ENCODE measurements around the gene AKNA.

The AKNA gene

GRCh38 chr9:114416290-114416689, 28.5 kb upstream of the AKNA start:
- Histone ChIP-seq H3K79me2 (ENCODE audit: control insufficient read depth, insufficient read depth, low read length, unreplicated experiment) (no peaks in the 10 kb centered on the region), H3K27ac (ENCODE audit: low read depth, low read length) (no peak overlapping the region), H3K4me1 (ENCODE audit: control insufficient read depth, insufficient read depth, low read length, unreplicated experiment) (peaks cover 7% of the 10 kb centered on the region), H2AFZ (ENCODE audit: low read length, unreplicated experiment) (no peak overlapping the region), H3K36me3 (ENCODE audit: insufficient read depth, low read length) (no peaks in the 10 kb centered on the region), H3K4me3 (ENCODE audit: low read depth, low read length) (no peak overlapping the region), H3K27me3 (ENCODE audit: insufficient read depth, low read length) (no peaks in the 10 kb centered on the region)

DNA sequence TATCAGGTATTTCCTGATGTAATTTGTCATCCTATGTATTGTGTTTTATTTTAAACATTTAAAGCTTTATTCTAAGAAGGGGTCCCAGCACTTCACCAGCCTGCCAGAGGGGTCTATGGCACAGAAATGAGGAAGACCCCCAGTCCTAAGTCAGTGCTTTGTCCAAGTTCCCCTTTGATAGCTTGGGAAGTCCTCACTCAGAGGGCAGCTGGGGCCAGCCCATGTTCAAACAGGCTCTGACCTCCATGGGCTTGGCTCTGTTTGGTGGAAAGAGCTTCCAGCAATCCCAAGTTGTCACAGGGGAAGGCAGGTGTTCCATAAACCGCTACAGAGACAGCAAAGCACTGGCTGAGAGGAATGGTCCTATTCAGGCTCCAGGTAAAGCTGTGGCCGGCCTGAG, 26.6 kb upstream of the AKNA start:
- Histone ChIP-seq H3K4me3 (ENCODE audit: low read depth, low read length) (no peak overlapping the region), H3K27me3 (ENCODE audit: insufficient read depth, low read length) (no peaks in the 10 kb centered on the region), H3K36me3 (ENCODE audit: insufficient read depth, low read length) (no peaks in the 10 kb centered on the region), H3K27ac (ENCODE audit: low read depth, low read length) (no peak overlapping the region), H3K4me1 (ENCODE audit: control insufficient read depth, insufficient read depth, low read length, unreplicated experiment) (peaks cover 7% of the 10 kb centered on the region), H3K79me2 (ENCODE audit: control insufficient read depth, insufficient read depth, low read length, unreplicated experiment) (no peaks in the 10 kb centered on the region), H2AFZ (ENCODE audit: low read length, unreplicated experiment) (no peak overlapping the region)

GRCh38 chr9:114413861-114414301, 26.1 kb upstream of the AKNA start:
- Histone ChIP-seq H2AFZ (ENCODE audit: low read length, unreplicated experiment) (no peak overlapping the region), H3K27ac (ENCODE audit: low read depth, low read length) (no peak overlapping the region), H3K4me3 (ENCODE audit: low read depth, low read length) (no peak overlapping the region), H3K4me1 (ENCODE audit: control insufficient read depth, insufficient read depth, low read length, unreplicated experiment) (peaks cover 7% of the 10 kb centered on the region), H3K79me2 (ENCODE audit: control insufficient read depth, insufficient read depth, low read length, unreplicated experiment) (no peaks in the 10 kb centered on the region), H3K27me3 (ENCODE audit: insufficient read depth, low read length) (no peaks in the 10 kb centered on the region), H3K36me3 (ENCODE audit: insufficient read depth, low read length) (no peaks in the 10 kb centered on the region)

DNA sequence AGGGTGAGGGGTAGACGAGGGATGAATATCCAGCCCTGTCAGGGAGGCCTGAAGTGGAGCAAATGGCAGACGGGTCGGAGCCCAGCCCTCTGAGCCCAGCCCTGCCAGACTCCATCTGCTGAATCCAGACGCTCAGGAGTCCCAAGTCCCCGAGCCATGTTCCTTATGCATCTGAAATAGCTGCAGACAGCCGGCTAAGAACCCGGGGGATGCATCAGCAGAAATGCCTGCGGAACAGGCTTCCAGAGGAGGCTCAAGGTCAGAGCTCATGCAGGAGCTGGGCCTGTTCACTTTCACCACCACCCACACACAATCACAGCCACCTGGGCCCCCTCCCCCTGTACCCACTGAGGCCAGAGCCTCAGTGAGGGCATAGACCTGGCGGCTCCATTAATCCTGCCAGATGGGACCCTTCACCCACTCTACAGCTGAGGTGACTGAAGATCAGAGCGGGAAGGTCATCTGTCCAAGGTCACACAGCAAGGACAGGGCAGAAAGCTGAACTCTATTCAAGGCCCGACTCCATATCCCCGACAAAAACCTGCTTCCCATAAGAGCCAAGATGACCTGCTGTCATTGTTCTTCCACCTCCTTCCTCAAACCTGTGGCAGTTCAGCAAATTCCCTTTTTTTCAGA, 24.4 kb upstream of the AKNA start:
- Histone ChIP-seq H2AFZ (ENCODE audit: low read length, unreplicated experiment) (no peak overlapping the region), H3K27me3 (ENCODE audit: insufficient read depth, low read length) (no peaks in the 10 kb centered on the region), H3K36me3 (ENCODE audit: insufficient read depth, low read length) (no peaks in the 10 kb centered on the region), H3K27ac (ENCODE audit: low read depth, low read length) (no peak overlapping the region), H3K4me3 (ENCODE audit: low read depth, low read length) (no peak overlapping the region), H3K4me1 (ENCODE audit: control insufficient read depth, insufficient read depth, low read length, unreplicated experiment) (peaks cover under 1% of the 10 kb centered on the region), H3K79me2 (ENCODE audit: control insufficient read depth, insufficient read depth, low read length, unreplicated experiment) (no peaks in the 10 kb centered on the region)

DNA sequence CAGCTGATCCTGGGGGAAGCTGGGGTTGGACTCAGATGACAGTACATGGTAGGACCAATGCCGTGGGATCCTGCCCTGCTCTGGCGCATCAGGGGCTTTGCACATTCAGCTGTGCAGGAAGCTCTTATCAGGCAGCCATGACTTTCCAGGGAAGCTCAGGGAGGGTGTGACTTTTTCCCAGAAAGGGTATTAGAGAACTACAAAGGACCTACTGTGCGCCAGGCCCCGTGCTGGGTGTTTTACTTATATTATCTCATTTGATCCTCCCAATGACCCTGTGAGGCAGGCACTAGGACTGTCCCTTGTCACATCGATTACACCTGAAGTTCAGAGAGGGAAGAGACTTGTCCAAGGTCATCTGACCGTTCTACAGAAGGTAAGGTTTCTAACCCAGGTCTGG, 23.7 kb upstream of the AKNA start:
- Histone ChIP-seq H3K27ac (ENCODE audit: low read depth, low read length) (no peak overlapping the region), H2AFZ (ENCODE audit: low read length, unreplicated experiment) (no peak overlapping the region), H3K27me3 (ENCODE audit: insufficient read depth, low read length) (no peaks in the 10 kb centered on the region), H3K4me3 (ENCODE audit: low read depth, low read length) (no peak overlapping the region), H3K4me1 (ENCODE audit: control insufficient read depth, insufficient read depth, low read length, unreplicated experiment) (no peaks in the 10 kb centered on the region), H3K36me3 (ENCODE audit: insufficient read depth, low read length) (no peaks in the 10 kb centered on the region), H3K79me2 (ENCODE audit: control insufficient read depth, insufficient read depth, low read length, unreplicated experiment) (no peaks in the 10 kb centered on the region)

DNA sequence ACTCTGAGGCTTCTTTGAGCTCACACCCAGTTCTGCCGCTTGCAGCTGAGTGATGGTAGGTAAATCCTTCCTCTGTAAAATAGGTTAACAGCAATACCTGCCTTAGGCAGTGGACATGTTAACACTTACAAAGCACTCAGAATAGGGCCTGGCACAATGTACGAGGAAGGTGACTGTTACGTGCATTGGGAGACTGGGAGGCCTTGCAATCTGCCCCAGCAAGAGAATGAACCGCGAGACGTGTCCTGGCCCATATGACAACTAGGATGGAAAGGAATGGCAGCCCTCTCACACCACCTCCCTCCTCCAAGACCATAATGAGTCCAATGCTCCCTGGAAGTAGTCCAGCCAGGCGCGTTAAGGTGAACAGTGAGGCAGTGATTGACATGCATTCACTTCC, 23.1 kb upstream of the AKNA start:
- Histone ChIP-seq H3K79me2 (ENCODE audit: control insufficient read depth, insufficient read depth, low read length, unreplicated experiment) (no peaks in the 10 kb centered on the region), H3K27ac (ENCODE audit: low read depth, low read length) (no peak overlapping the region)

GRCh38 chr9:114409842-114410241, 22.1 kb upstream of the AKNA start:
- Histone ChIP-seq H3K4me3 (ENCODE audit: low read depth, low read length) (no peak overlapping the region), H3K27ac (ENCODE audit: low read depth, low read length) (no peak overlapping the region), H3K27me3 (ENCODE audit: insufficient read depth, low read length) (no peaks in the 10 kb centered on the region)

More for the DNA sequence above, 23.1 kb upstream of the AKNA start:
- H3K27me3 ChIP-seq (ENCODE audit: insufficient read depth, low read length) = no peaks in the 10 kb centered on the region
- no peak overlapping the region for H2AFZ ChIP-seq (ENCODE audit: low read length, unreplicated experiment)
- H3K4me3 ChIP-seq (ENCODE audit: low read depth, low read length) = no peak overlapping the region
- H3K4me1 ChIP-seq (ENCODE audit: control insufficient read depth, insufficient read depth, low read length, unreplicated experiment) = no peaks in the 10 kb centered on the region
- H3K36me3 ChIP-seq (ENCODE audit: insufficient read depth, low read length) = no peaks in the 10 kb centered on the region

DNA sequence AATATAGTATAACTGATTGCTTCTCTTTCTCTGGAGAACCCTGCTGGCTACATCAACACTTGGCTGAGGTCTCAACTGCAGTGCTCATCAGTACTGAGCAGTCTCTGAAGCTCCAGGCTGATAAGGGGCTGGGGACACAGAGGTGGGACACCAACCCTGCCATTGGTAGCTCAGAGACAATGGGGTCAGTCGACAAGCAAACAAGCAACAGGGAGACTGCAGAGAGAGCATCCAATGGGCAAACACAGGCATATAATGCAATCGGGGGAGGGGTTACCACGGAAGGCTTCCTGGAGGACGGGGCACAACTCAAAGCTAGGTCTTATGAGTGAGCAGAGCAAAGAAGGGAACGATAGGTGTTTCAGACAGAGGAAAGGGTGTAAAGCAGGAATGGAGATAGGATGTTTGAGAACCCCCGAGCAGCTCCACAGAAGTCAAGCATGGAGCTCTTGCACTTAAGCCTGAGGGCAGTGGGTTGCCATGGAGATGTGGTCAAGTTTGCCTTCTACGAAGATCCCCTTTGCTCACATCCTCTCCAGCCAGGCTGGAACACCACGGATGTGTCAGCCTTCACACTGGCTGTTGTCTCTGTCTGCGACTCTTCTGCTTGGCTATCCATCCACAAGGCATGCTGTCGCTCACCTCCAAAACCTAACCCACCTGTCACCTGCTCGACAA, 21.5 kb upstream of the AKNA start:
- no peak overlapping the region for H2AFZ ChIP-seq (ENCODE audit: low read length, unreplicated experiment)
- no peak overlapping the region for H3K27ac ChIP-seq (ENCODE audit: low read depth, low read length)
- no peaks in the 10 kb centered on the region for H3K4me1 ChIP-seq (ENCODE audit: control insufficient read depth, insufficient read depth, low read length, unreplicated experiment)
- H3K36me3 ChIP-seq (ENCODE audit: insufficient read depth, low read length) = no peaks in the 10 kb centered on the region
- no peak overlapping the region for H3K4me3 ChIP-seq (ENCODE audit: low read depth, low read length)
- H3K79me2 ChIP-seq (ENCODE audit: control insufficient read depth, insufficient read depth, low read length, unreplicated experiment) = no peaks in the 10 kb centered on the region
- no peaks in the 10 kb centered on the region for H3K27me3 ChIP-seq (ENCODE audit: insufficient read depth, low read length)

More at GRCh38 chr9:114409842-114410241, 22.1 kb upstream of the AKNA start:
- H3K4me1 ChIP-seq (ENCODE audit: control insufficient read depth, insufficient read depth, low read length, unreplicated experiment) = no peaks in the 10 kb centered on the region
- H3K36me3 ChIP-seq (ENCODE audit: insufficient read depth, low read length) = no peaks in the 10 kb centered on the region
- H3K79me2 ChIP-seq (ENCODE audit: control insufficient read depth, insufficient read depth, low read length, unreplicated experiment) = no peaks in the 10 kb centered on the region
- H2AFZ ChIP-seq (ENCODE audit: low read length, unreplicated experiment) = no peak overlapping the region

DNA sequence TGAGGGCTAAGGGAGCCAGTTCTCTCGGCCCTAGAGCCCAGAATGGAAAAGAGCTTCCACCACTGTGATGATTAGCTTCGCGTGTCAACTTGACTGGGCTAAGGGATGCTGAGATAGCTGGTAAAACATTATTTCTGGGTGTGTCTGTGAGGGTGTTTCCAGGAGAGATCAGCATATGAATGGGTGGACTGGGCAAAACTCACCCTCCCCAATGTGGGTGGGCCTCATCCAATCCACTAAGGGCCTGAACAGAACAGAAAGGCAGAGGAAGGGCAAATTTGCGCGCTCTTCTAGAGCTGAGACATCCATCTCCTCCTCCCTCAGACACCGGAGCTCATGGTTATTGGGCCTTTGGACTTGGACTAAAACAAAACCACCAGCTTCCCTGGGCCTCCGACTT, 20.9 kb upstream of the AKNA start:
- H3K79me2 ChIP-seq (ENCODE audit: control insufficient read depth, insufficient read depth, low read length, unreplicated experiment) = no peaks in the 10 kb centered on the region
- no peak overlapping the region for H3K27ac ChIP-seq (ENCODE audit: low read depth, low read length)
- no peaks in the 10 kb centered on the region for H3K27me3 ChIP-seq (ENCODE audit: insufficient read depth, low read length)
- no peaks in the 10 kb centered on the region for H3K4me1 ChIP-seq (ENCODE audit: control insufficient read depth, insufficient read depth, low read length, unreplicated experiment)
- H2AFZ ChIP-seq (ENCODE audit: low read length, unreplicated experiment) = no peak overlapping the region
- H3K36me3 ChIP-seq (ENCODE audit: insufficient read depth, low read length) = no peaks in the 10 kb centered on the region
- H3K4me3 ChIP-seq (ENCODE audit: low read depth, low read length) = no peak overlapping the region

GRCh38 chr9:114407889-114408288, 20.1 kb upstream of the AKNA start:
- Histone ChIP-seq H3K27me3 (ENCODE audit: insufficient read depth, low read length) (no peaks in the 10 kb centered on the region), H2AFZ (ENCODE audit: low read length, unreplicated experiment) (no peak overlapping the region), H3K36me3 (ENCODE audit: insufficient read depth, low read length) (no peaks in the 10 kb centered on the region), H3K4me1 (ENCODE audit: control insufficient read depth, insufficient read depth, low read length, unreplicated experiment) (no peaks in the 10 kb centered on the region), H3K27ac (ENCODE audit: low read depth, low read length) (no peak overlapping the region), H3K4me3 (ENCODE audit: low read depth, low read length) (no peak overlapping the region), H3K79me2 (ENCODE audit: control insufficient read depth, insufficient read depth, low read length, unreplicated experiment) (no peaks in the 10 kb centered on the region)

DNA sequence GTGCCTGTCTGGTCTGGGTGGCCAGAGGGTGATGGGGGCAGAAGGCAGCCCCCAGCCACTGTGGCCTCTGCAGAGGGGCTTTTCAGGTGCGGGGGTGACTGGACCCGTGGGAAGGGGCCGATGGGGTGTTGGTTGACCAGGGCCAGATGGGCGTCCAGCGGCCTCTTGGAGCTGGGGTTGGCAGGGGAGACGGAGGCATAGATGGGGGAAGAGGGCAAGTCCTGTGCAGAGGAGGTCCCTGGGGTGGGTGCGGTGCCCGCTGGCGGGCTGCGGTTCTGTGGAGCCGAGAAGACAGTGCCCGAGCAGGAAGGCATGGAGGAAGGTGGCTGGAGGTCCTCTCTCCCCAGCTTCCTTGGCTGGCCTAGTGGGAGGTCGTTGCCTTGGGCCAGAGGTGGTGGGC, 18.7 kb upstream of the AKNA start:
- H3K4me3 ChIP-seq (ENCODE audit: low read depth, low read length) = no peak overlapping the region
- no peaks in the 10 kb centered on the region for H3K36me3 ChIP-seq (ENCODE audit: insufficient read depth, low read length)
- H3K27me3 ChIP-seq (ENCODE audit: insufficient read depth, low read length) = no peaks in the 10 kb centered on the region
- no peaks in the 10 kb centered on the region for H3K4me1 ChIP-seq (ENCODE audit: control insufficient read depth, insufficient read depth, low read length, unreplicated experiment)
- H3K27ac ChIP-seq (ENCODE audit: low read depth, low read length) = no peak overlapping the region
- no peaks in the 10 kb centered on the region for H3K79me2 ChIP-seq (ENCODE audit: control insufficient read depth, insufficient read depth, low read length, unreplicated experiment)
- H2AFZ ChIP-seq (ENCODE audit: low read length, unreplicated experiment) = no peak overlapping the region

All from ACC112 (cell line).